Body of pancreas (tissue), 4 donors: ENCODE results near the gene CDCA8.

Experiments
- CTCF ChIP-seq, 7 experiments: fragments of 450-650 bp in 4 of 7; fragments of 200-600 bp in 3 of 7; sonication (generic) in 3 of 7; IDR thresholded peaks; one replicate each; pipeline ENCODE4 v1.5.1; 2016 to 2019; ENCODE audit warnings: antibody characterized with exemption in 7 of 7
- POLR2A ChIP-seq, 3 donors: fragments of 450-650 bp; IDR thresholded peaks; one replicate each; pipeline ENCODE4 v1.6.1; 2016; ENCODE audit warnings: antibody characterized with exemption in 3 of 3, mild to moderate bottlenecking in 2 of 3

- TF ChIP-seq CTCF (IDR thresholded peaks at IDR 0.05) (no peak), POLR2A (IDR thresholded peaks at IDR 0.05) (no peak)
Measured at GRCh38 chr1:37741662-37742061, 49.3 kb downstream of the CDCA8 start.
